B cell (primary cell): Measurements from ENCODE around the gene NOP53. TPM values are rescaled to one million over a fixed set of nuclear protein-coding genes. Genes with fewer than 3 reads are reported as not detected.

Experiments
- ATAC-seq: fragments of 200-7000 bp; cut with Tn5 transposase; one replicate; pipeline ENCODE4 v1.10.0; 2021; ENCODE audit warnings: low read depth, mild to moderate bottlenecking, moderate number of reproducible peaks, moderate library complexity
- CTCF ChIA-PET: fragments of 350-600 bp; sonication (Branson Sonifier 250); formaldehyde crosslinking; loops from one replicate; lab custom pipeline; 2021; ENCODE audit warnings: antibody characterized with exemption, inconsistent platforms; lab: Charles Lee
- POLR2A ChIA-PET: fragments of 350-600 bp; sonication (Branson Sonifier 250); formaldehyde crosslinking; loops from one replicate; lab custom pipeline; 2021; ENCODE audit warnings: antibody characterized with exemption; lab: Charles Lee
- DNase-seq: peaks from one replicate; pipeline ENCODE4 v3.0.0; 2013
- H2AFZ ChIP-seq: 2 replicates; pipeline ENCODE4 v1.6.1; 2012; ENCODE audit warnings: mild to moderate bottlenecking, low read depth, low read length; ENCODE audit not compliant: insufficient read depth, poor library complexity, severe bottlenecking
- H3K27ac ChIP-seq, 2 donors: 1 replicate in 1 of 2; 2 replicates in 1 of 2; pipeline ENCODE4 v1.5.1; 2012 to 2013; ENCODE audit warnings: low read length in 2 of 2, mild to moderate bottlenecking in 2 of 2, moderate library complexity in 1 of 2
- H3K27me3 ChIP-seq, 4 experiments: fragments of 200-600 bp in 1 of 4; sonication (generic) in 1 of 4; replicated peaks in 1 of 4; 1 replicate in 2 of 4; 2 replicates in 2 of 4; pipeline versions ENCODE4 v1.6.1 to v1.7.0; 2013 to 2016; ENCODE audit warnings: low read length in 3 of 4, mild to moderate bottlenecking in 2 of 4, mixed read lengths in 1 of 4, moderate library complexity in 1 of 4; ENCODE audit not compliant: insufficient read depth in 4 of 4, control insufficient read depth in 3 of 4; ENCODE audit errors: control extremely low read depth in 1 of 4
- H3K36me3 ChIP-seq, 2 experiments: replicated peaks in 1 of 2; 1 replicate in 1 of 2; 2 replicates in 1 of 2; pipeline versions ENCODE4 v1.6.1 to v1.7.1; 2013; ENCODE audit warnings: low read length in 1 of 2; ENCODE audit not compliant: insufficient read depth in 2 of 2, control insufficient read depth in 1 of 2; ENCODE audit errors: control extremely low read depth in 1 of 2, extremely low read depth in 1 of 2
- H3K4me1 ChIP-seq, 2 donors: fragments of 200-600 bp in 1 of 2; sonication (generic) in 1 of 2; 1 replicate in 1 of 2; 2 replicates in 1 of 2; pipeline versions ENCODE4 v1.5.1 to v1.6.1; 2013 to 2017; ENCODE audit warnings: low read length in 2 of 2; ENCODE audit not compliant: control insufficient read depth in 2 of 2, insufficient read depth in 2 of 2
- H3K4me2 ChIP-seq: replicated peaks from 2 replicates; pipeline ENCODE3; 2012; ENCODE audit warnings: mild to moderate bottlenecking, low read depth, low read length; ENCODE audit not compliant: poor library complexity, severe bottlenecking
- H3K4me3 ChIP-seq, 5 experiments: fragments of 200-600 bp in 1 of 5; sonication (generic) in 1 of 5; 1 replicate in 3 of 5; 2 replicates in 2 of 5; pipeline versions ENCODE4 v1.5.1 to v1.7.0; 2011 to 2016; ENCODE audit warnings: low read length in 4 of 5, mild to moderate bottlenecking in 4 of 5, low read depth in 2 of 5, control low read depth in 1 of 5, moderate library complexity in 1 of 5; ENCODE audit not compliant: insufficient read depth in 1 of 5; ENCODE audit errors: control extremely low read depth in 1 of 5, extremely low read depth in 1 of 5
- H3K79me2 ChIP-seq: fragments of 200-600 bp; sonication (generic); one replicate; pipeline ENCODE4 v1.6.0; 2016; ENCODE audit warnings: low read length; ENCODE audit not compliant: control insufficient read depth, insufficient read depth
- H3K9ac ChIP-seq: fragments of 200-600 bp; sonication (generic); 2 replicates; pipeline ENCODE4 v1.6.1; 2017; ENCODE audit warnings: mild to moderate bottlenecking, low read length, moderate library complexity
- H3K9me3 ChIP-seq, 3 donors: one replicate each; pipeline versions ENCODE4 v1.6.1 to v1.7.1; 2013; ENCODE audit warnings: low read length in 2 of 3; ENCODE audit not compliant: control insufficient read depth in 2 of 3, insufficient read depth in 1 of 3; ENCODE audit errors: control extremely low read depth in 1 of 3
- H4K20me1 ChIP-seq: 2 replicates; pipeline ENCODE4 v1.6.0; 2012; ENCODE audit warnings: mild to moderate bottlenecking, low read length; ENCODE audit not compliant: insufficient read depth, control insufficient read depth, poor library complexity, severe bottlenecking
- H3K27ac Mint-ChIP-seq: one replicate; pipeline ENCODE4 v1.8.0; 2021; ENCODE audit warnings: mixed read lengths
- H3K27me3 Mint-ChIP-seq: one replicate; pipeline ENCODE4 v1.8.0; 2021; ENCODE audit warnings: mixed read lengths
- H3K4me1 Mint-ChIP-seq: one replicate; pipeline ENCODE4 v1.8.0; 2021; ENCODE audit warnings: mixed read lengths
- H3K4me3 Mint-ChIP-seq: one replicate; pipeline ENCODE4 v1.8.0; 2021; ENCODE audit warnings: mixed read lengths
- H3K9me3 Mint-ChIP-seq: one replicate; pipeline ENCODE4 v1.8.0; 2022; ENCODE audit warnings: mixed read lengths; ENCODE audit not compliant: insufficient read depth
- CTCF ChIP-seq: fragments of 200-600 bp; IDR thresholded peaks from one replicate; pipeline ENCODE4 v1.8.0; 2022; ENCODE audit warnings: antibody characterized with exemption, mild to moderate bottlenecking
- EZH2 ChIP-seq: IDR thresholded peaks from 2 replicates; pipeline ENCODE4 v1.6.1; 2012; ENCODE audit warnings: borderline replicate concordance, low read depth, mild to moderate bottlenecking, moderate library complexity, low read length; ENCODE audit not compliant: insufficient read depth, poor library complexity, severe bottlenecking
- WGBS: methylation state at CpG from one replicate; pipeline ENCODE4 v1.1.5; 2013; ENCODE audit warnings: missing lambda C conversion rate; ENCODE audit not compliant: insufficient coverage; 5-methylcytosine and 5-hydroxymethylcytosine counted together
- intact Hi-C: fragments of 100-400 bp; cut with micrococcal nuclease; formaldehyde crosslinking; loops from one replicate; pipeline ENCODE4 v1.10.0; 2022
- polyA plus RNA-seq: library from polyadenylated mRNA; depleted of rRNA; stranded (reverse); fragments of >200 nt; gene quantifications from 2 replicates; pipeline ENCODE4 v1.2.3, GENCODE V29; 2012
- total RNA-seq, 2 donors: library from RNA; stranded (reverse); fragments of 120-200 nt in 1 of 2; gene quantifications; 1 replicate in 1 of 2; 2 replicates in 1 of 2; pipeline versions ENCODE4 v1.2.3 to v1.2.4, GENCODE V29; 2013 to 2022

The NOP53 gene
- total and polyA plus RNA-seq, 2 donors (not counting 1 experiment from before 2014, with no cell fraction given) = 526 to 978 TPM

- Histone ChIP-seq H3K4me2 (no peak overlapping the region), H3K27ac (no peak overlapping the region), H4K20me1 (peaks cover 67% of the 10 kb centered on the region), H3K4me3 (no peak overlapping the region), H3K9ac (no peak overlapping the region), H3K9me3 (peaks cover 0 to 9% (median 2%) of the 10 kb centered on the region in 3 donors), H2AFZ (no peak overlapping the region), H3K36me3 (peaks cover 0 to 86% of the 10 kb centered on the region in 2 experiments), H3K79me2 (peaks cover 10% of the 10 kb centered on the region), H3K4me1 (peaks cover 0 to 3% of the 10 kb centered on the region in 2 donors), H3K27me3 (no peaks in the 10 kb centered on the region)
- POLR2A ChIA-PET = no interaction called here
- TF ChIP-seq EZH2 (no peak), CTCF (no peak)
- Mint-ChIP-seq H3K9me3 (no peaks in the 10 kb centered on the region), H3K27ac (no peak overlapping the region), H3K27me3 (no peaks in the 10 kb centered on the region), H3K4me1 (no peaks in the 10 kb centered on the region), H3K4me3 (no peak overlapping the region)
- WGBS = 97% methylated on average over 19 of the region's 37 CpGs
- intact Hi-C loops = no loop called here
- CTCF ChIA-PET = no interaction called here
- ATAC-seq = no peak
- DNase-seq = peak; percentile 16
Measured at GRCh38 chr19:47754206-47755064, 9.1 kb downstream of the NOP53 start.
